OCI-LY3 (cell line): ENCODE results near the gene COL12A1.

Source experiments
- CTCF ChIP-seq: fragments of 200-600, 300-600 bp; sonication (generic); IDR thresholded peaks from 2 replicates; pipeline ENCODE4 v1.5.1; 2014; ENCODE audit warnings: antibody characterized with exemption, low read length, low read depth
- EZH2phosphoT487 ChIP-seq: fragments of 200-600 bp; shearing (Covaris generic); IDR thresholded peaks from 2 replicates; pipeline ENCODE4 v1.6.1; 2018; ENCODE audit warnings: antibody characterized with exemption, mixed run types, low read depth

DNA sequence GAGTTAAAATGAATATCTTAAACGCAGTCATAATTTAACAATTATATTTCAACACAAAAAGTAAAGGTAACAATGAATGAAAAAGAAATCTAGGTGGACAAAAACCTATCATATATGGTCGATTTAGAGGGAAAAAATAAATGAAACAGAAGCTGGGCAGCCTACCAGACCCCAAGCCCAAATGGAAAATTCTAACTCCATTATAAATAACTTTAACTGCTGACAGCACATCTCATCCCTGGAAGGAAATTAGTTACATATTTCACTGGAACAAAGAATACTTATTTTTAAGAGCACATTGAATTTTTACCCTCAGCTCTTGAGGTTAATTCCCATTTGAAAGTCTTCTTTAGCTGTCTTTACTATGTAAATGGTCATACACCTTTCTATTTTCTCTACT, 39.1 kb downstream of the COL12A1 start:
- TF ChIP-seq CTCF (no peak), EZH2phosphoT487 (no peak)
